GM19193 (cell line): ENCODE data around the gene FAM83C.

Experiments
- POLR2A ChIP-seq: IDR thresholded peaks from 4 replicates; pipeline ENCODE4 v1.6.1; 2011; ENCODE audit not compliant: insufficient read depth, insufficient read length; ENCODE audit errors: extremely low read depth

The FAM83C gene

GRCh38 chr20:35285806-35286076, 6.5 kb downstream of the FAM83C start:
- no peak for TF ChIP-seq POLR2A

- no peak for TF ChIP-seq POLR2A
Measured at GRCh38 chr20:35284992-35285805, 7.0 kb downstream of the FAM83C start.

- TF ChIP-seq POLR2A: peak; percentile 81
Measured at GRCh38 chr20:35284267-35284991, 7.8 kb downstream of the FAM83C start, which contains the start of gene EIF6. Gene EIF6 (minus strand): TSS chr20:35284772. CDS start chr20:35284487, 285 bp downstream.

- no peak for TF ChIP-seq POLR2A
Measured at GRCh38 chr20:35283441-35284266, 8.6 kb downstream of the FAM83C start.

- TF ChIP-seq POLR2A: no peak
Measured at GRCh38 chr20:35281506-35282101, 10.6 kb downstream of the FAM83C start.

- TF ChIP-seq POLR2A: no peak
Measured at GRCh38 chr20:35280523-35280922, 11.7 kb downstream of the FAM83C start.

GRCh38 chr20:35279533-35280174, 12.6 kb downstream of the FAM83C start:
- TF ChIP-seq POLR2A: no peak

- no peak for TF ChIP-seq POLR2A
Measured at GRCh38 chr20:35279040-35279439, 13.2 kb downstream of the FAM83C start.

- peak; percentile 90 for TF ChIP-seq POLR2A
Measured at GRCh38 chr20:35277531-35278395, 14.5 kb downstream of the FAM83C start, which contains the start of gene MMP24OS. Gene MMP24OS (minus strand): TSS chr20:35278122. CDS start chr20:35277929, 193 bp downstream.

GRCh38 chr20:35277127-35277526, 15.1 kb downstream of the FAM83C start:
- no peak for TF ChIP-seq POLR2A

GRCh38 chr20:35276408-35276807, 15.8 kb downstream of the FAM83C start:
- TF ChIP-seq POLR2A: no peak

GRCh38 chr20:35275741-35276251, 16.4 kb downstream of the FAM83C start:
- no peak for TF ChIP-seq POLR2A

GRCh38 chr20:35274172-35275092, 17.8 kb downstream of the FAM83C start:
- TF ChIP-seq POLR2A: no peak
